ENCODE measurements around the gene PROB1.
A peak's percentile ranks its signal among the peaks of the same experiment; 100 is the strongest.

Gene PROB1

GRCh38 chr5:139413153-139413552 is 18.2 kb upstream of the PROB1 start:
- no peak for ATAC-seq
- TF ChIP-seq TCF4 (CRISPR knock-in tag; IDR thresholded peaks at IDR 0.05; ENCODE audit: borderline replicate concordance) (no peak), ZNF565 (CRISPR knock-in tag; conservative IDR thresholded peaks at IDR 0.05; ENCODE audit: low read depth) (no peak), TOX (CRISPR knock-in tag; IDR thresholded peaks at IDR 0.05; ENCODE audit: borderline replicate concordance) (no peak), ISL1 (CRISPR knock-in tag; IDR thresholded peaks at IDR 0.05) (no peak), CSRNP3 (CRISPR knock-in tag; IDR thresholded peaks at IDR 0.05) (no peak), ZNF8 (CRISPR knock-in tag; IDR thresholded peaks at IDR 0.05) (no peak), CSDC2 (CRISPR knock-in tag; IDR thresholded peaks at IDR 0.05) (no peak), PATZ1 (CRISPR knock-in tag; IDR thresholded peaks at IDR 0.05; ENCODE audit: borderline replicate concordance) (no peak), ZFP30 (CRISPR knock-in tag; IDR thresholded peaks at IDR 0.05) (no peak), BACH2 (CRISPR knock-in tag; IDR thresholded peaks at IDR 0.05; ENCODE audit: borderline replicate concordance) (no peak)

GRCh38 chr5:139410993-139411828 is 16.3 kb upstream of the PROB1 start:
- ATAC-seq = no peak; the same call in 2 of the 3 replicates
- TF ChIP-seq ZFP30 (CRISPR knock-in tag; IDR thresholded peaks at IDR 0.05) (no peak), RARB (CRISPR knock-in tag; IDR thresholded peaks at IDR 0.05) (no peak), PPARA (CRISPR knock-in tag; IDR thresholded peaks at IDR 0.05; ENCODE audit: borderline replicate concordance) (no peak), TOX (CRISPR knock-in tag; IDR thresholded peaks at IDR 0.05; ENCODE audit: borderline replicate concordance) (0 out of 2 replicates have a peak, but pooled peaks have one; percentile 38), CSDC2 (CRISPR knock-in tag; IDR thresholded peaks at IDR 0.05) (no peak), TCF4 (CRISPR knock-in tag; IDR thresholded peaks at IDR 0.05; ENCODE audit: borderline replicate concordance) (peak; percentile 49), ZC3H10 (CRISPR knock-in tag; IDR thresholded peaks at IDR 0.05) (no peak; the same call in 1 of the 2 replicates), ZNF565 (CRISPR knock-in tag; conservative IDR thresholded peaks at IDR 0.05; ENCODE audit: low read depth) (no peak)

GRCh38 chr5:139410121-139410992 is 15.5 kb upstream of the PROB1 start:
- no peak for ATAC-seq

More at GRCh38 chr5:139410121-139410992, 15.5 kb upstream of the PROB1 start:
- TF ChIP-seq ZNF565 (CRISPR knock-in tag; conservative IDR thresholded peaks at IDR 0.05; ENCODE audit: low read depth) (no peak), ZFP30 (CRISPR knock-in tag; IDR thresholded peaks at IDR 0.05) (no peak), TSHZ2 (CRISPR knock-in tag; IDR thresholded peaks at IDR 0.05) (no peak), ARNTL (CRISPR knock-in tag; IDR thresholded peaks at IDR 0.05; ENCODE audit: borderline replicate concordance, low read depth) (no peak), GLIS3 (CRISPR knock-in tag; IDR thresholded peaks at IDR 0.05) (no peak), ZNF8 (CRISPR knock-in tag; IDR thresholded peaks at IDR 0.05) (no peak), PPARA (CRISPR knock-in tag; IDR thresholded peaks at IDR 0.05; ENCODE audit: borderline replicate concordance) (no peak), ESRRG (CRISPR knock-in tag; IDR thresholded peaks at IDR 0.05) (no peak), POU6F1 (CRISPR knock-in tag; IDR thresholded peaks at IDR 0.05; ENCODE audit: borderline replicate concordance, low read depth) (no peak), ZNF70 (CRISPR knock-in tag; IDR thresholded peaks at IDR 0.05) (no peak), CSRNP3 (CRISPR knock-in tag; IDR thresholded peaks at IDR 0.05) (no peak), TOX (CRISPR knock-in tag; IDR thresholded peaks at IDR 0.05; ENCODE audit: borderline replicate concordance) (no peak), PATZ1 (CRISPR knock-in tag; IDR thresholded peaks at IDR 0.05; ENCODE audit: borderline replicate concordance) (no peak), ISL1 (CRISPR knock-in tag; IDR thresholded peaks at IDR 0.05) (no peak), OSR1 (CRISPR knock-in tag; IDR thresholded peaks at IDR 0.05) (no peak)

All from SK-N-SH treated with all-trans-retinoic acid at 6 μM for 48 hours (cell line).